H1 (cell line): ENCODE measurements around the gene PSMF1. TPM values are rescaled to one million over a fixed set of nuclear protein-coding genes. Genes with fewer than 3 reads are reported as not detected.

Experiments
- CTCF ChIA-PET: fragments of 300-600 bp; sonication (Branson Sonifier 250); formaldehyde crosslinking; loops from one replicate; lab custom pipeline; 2021; ENCODE audit not compliant: partially characterized antibody; lab: Charles Lee
- POLR2A ChIA-PET: fragments of 300-600 bp; sonication (Branson Sonifier 250); formaldehyde crosslinking; loops from one replicate; lab custom pipeline; 2021; ENCODE audit warnings: inconsistent platforms; ENCODE audit not compliant: partially characterized antibody; lab: Charles Lee
- DNase-seq, 2 experiments: peaks; one replicate each; pipeline versions ENCODE4 v3.0.0 to v3.0.0-alpha.2; 2010 to 2022; ENCODE audit warnings: low spot score in 2 of 2, low read depth in 1 of 2, mixed read lengths in 1 of 2
- FAIRE-seq: peaks from 2 replicates; lab custom pipeline; 2011; peaks lifted over from hg19 to GRCh38; lab: Jason Lieb, UNC
- H2AFZ ChIP-seq: 2 replicates; pipeline ENCODE4 v1.8.1; 2012; ENCODE audit warnings: low read length, inconsistent platforms
- H2AK5ac ChIP-seq: 2 replicates; pipeline ENCODE4 v1.6.1; 2013; ENCODE audit warnings: low read depth, low read length
- H2BK120ac ChIP-seq: replicated peaks from 2 replicates; pipeline ENCODE3; 2013; ENCODE audit warnings: low read depth, low read length, inconsistent platforms
- H2BK12ac ChIP-seq: 2 replicates; pipeline ENCODE4 v1.6.1; 2013; ENCODE audit warnings: low read depth, low read length
- H2BK15ac ChIP-seq: 2 replicates; pipeline ENCODE4 v1.6.1; 2013; ENCODE audit warnings: low read length
- H2BK20ac ChIP-seq: 2 replicates; pipeline ENCODE4 v1.6.1; 2013; ENCODE audit warnings: low read length
- H2BK5ac ChIP-seq: 2 replicates; pipeline ENCODE4 v1.6.1; 2013; ENCODE audit warnings: low read depth, low read length
- H3K14ac ChIP-seq: 2 replicates; pipeline ENCODE4 v1.6.1; 2013; ENCODE audit warnings: inconsistent platforms; ENCODE audit not compliant: insufficient read length
- H3K18ac ChIP-seq: 2 replicates; pipeline ENCODE4 v1.6.1; 2013; ENCODE audit warnings: low read length; ENCODE audit errors: extremely low read depth
- H3K23ac ChIP-seq: 2 replicates; pipeline ENCODE4 v1.6.1; 2013; ENCODE audit warnings: inconsistent platforms; ENCODE audit not compliant: insufficient read length
- H3K23me2 ChIP-seq: 2 replicates; pipeline ENCODE4 v1.6.1; 2013; ENCODE audit warnings: low read depth, low read length
- H3K27ac ChIP-seq: 2 replicates; pipeline ENCODE4 v1.6.1; 2011; ENCODE audit warnings: low read depth, low read length, inconsistent platforms
- H3K27me3 ChIP-seq, 4 experiments: replicated peaks in 1 of 4; 1 replicate in 1 of 4; 2 replicates in 3 of 4; pipeline versions ENCODE4 v1.6.1 to v1.8.1; 2011 to 2013; ENCODE audit warnings: low read length in 3 of 4, mild to moderate bottlenecking in 3 of 4, inconsistent platforms in 2 of 4, mixed read lengths in 2 of 4, moderate library complexity in 1 of 4; ENCODE audit not compliant: control insufficient read depth in 3 of 4, insufficient read depth in 3 of 4; ENCODE audit errors: extremely low read depth in 1 of 4
- H3K36me3 ChIP-seq, 4 experiments: 2 replicates each; pipeline versions ENCODE4 v1.6.1 to v1.8.1; 2011 to 2013; ENCODE audit warnings: mild to moderate bottlenecking in 4 of 4, low read length in 3 of 4, moderate library complexity in 2 of 4, control low read depth in 1 of 4, inconsistent platforms in 1 of 4; ENCODE audit not compliant: insufficient read depth in 4 of 4, control insufficient read depth in 2 of 4
- H3K4ac ChIP-seq: replicated peaks from 2 replicates; pipeline ENCODE3; 2013; ENCODE audit warnings: low read length, low read depth, mixed read lengths, inconsistent platforms; ENCODE audit not compliant: insufficient read length
- H3K4me1 ChIP-seq, 4 experiments: replicated peaks in 1 of 4; 1 replicate in 1 of 4; 2 replicates in 3 of 4; pipeline versions ENCODE4 v1.6.1 to v1.8.1; 2011 to 2013; ENCODE audit warnings: low read length in 3 of 4, inconsistent platforms in 2 of 4, mixed read lengths in 1 of 4; ENCODE audit not compliant: insufficient read depth in 4 of 4, control insufficient read depth in 3 of 4
- H3K4me2 ChIP-seq, 2 experiments: 2 replicates each; pipeline versions ENCODE4 v1.6.1 to v1.8.1; 2011 to 2013; ENCODE audit warnings: low read depth in 2 of 2, low read length in 2 of 2, control low read depth in 1 of 2, inconsistent platforms in 1 of 2, mild to moderate bottlenecking in 1 of 2; ENCODE audit not compliant: insufficient read depth in 1 of 2
- H3K4me3 ChIP-seq, 4 experiments: fragments of 200-600, 300-600 bp in 1 of 4; sonication (generic), shearing (Covaris generic), sonication (Bioruptor Twin) in 1 of 4; 2 replicates each; pipeline versions ENCODE4 v1.5.1 to v1.8.1; 2011 to 2016; ENCODE audit warnings: low read length in 4 of 4, low read depth in 3 of 4, control low read depth in 2 of 4, inconsistent platforms in 2 of 4, mild to moderate bottlenecking in 2 of 4, mixed read lengths in 1 of 4, moderate library complexity in 1 of 4; ENCODE audit not compliant: insufficient read depth in 2 of 4; ENCODE audit errors: extremely low read depth in 1 of 4
- H3K56ac ChIP-seq: replicated peaks from 2 replicates; pipeline ENCODE3; 2013; ENCODE audit warnings: low read depth, mild to moderate bottlenecking, mixed read lengths, low read length, inconsistent platforms; ENCODE audit not compliant: insufficient read length
- H3K79me1 ChIP-seq: 2 replicates; pipeline ENCODE4 v1.6.1; 2013; ENCODE audit warnings: low read depth, low read length, control low read depth
- H3K79me2 ChIP-seq, 2 experiments: 2 replicates each; pipeline versions ENCODE4 v1.6.1 to v1.8.1; 2012 to 2013; ENCODE audit warnings: low read length in 2 of 2, mild to moderate bottlenecking in 2 of 2, inconsistent platforms in 1 of 2; ENCODE audit not compliant: insufficient read depth in 2 of 2, control insufficient read depth in 1 of 2
- H3K9ac ChIP-seq, 4 experiments: replicated peaks in 1 of 4; 1 replicate in 1 of 4; 2 replicates in 3 of 4; pipeline versions ENCODE4 v1.6.1 to v1.8.1; 2011 to 2013; ENCODE audit warnings: low read depth in 3 of 4, low read length in 3 of 4, control low read depth in 2 of 4, mild to moderate bottlenecking in 2 of 4, moderate library complexity in 2 of 4, inconsistent platforms in 1 of 4; ENCODE audit errors: extremely low read depth in 1 of 4
- H3K9me3 ChIP-seq, 2 experiments: 2 replicates each; pipeline versions ENCODE4 v1.6.1 to v1.8.1; 2012 to 2013; ENCODE audit warnings: mild to moderate bottlenecking in 2 of 2, moderate library complexity in 2 of 2, control low read depth in 1 of 2, inconsistent platforms in 1 of 2, low read depth in 1 of 2, low read length in 1 of 2, mixed read lengths in 1 of 2; ENCODE audit not compliant: insufficient read depth in 2 of 2
- H4K20me1 ChIP-seq, 2 experiments: replicated peaks in 1 of 2; 2 replicates each; pipeline versions ENCODE3 to v1.8.1; 2011 to 2013; ENCODE audit warnings: inconsistent platforms in 2 of 2, low read length in 2 of 2, mild to moderate bottlenecking in 1 of 2; ENCODE audit not compliant: insufficient read depth in 2 of 2, control insufficient read depth in 1 of 2
- H4K5ac ChIP-seq: 2 replicates; pipeline ENCODE4 v1.6.1; 2013; ENCODE audit warnings: low read length, low read depth, mixed read lengths, inconsistent platforms; ENCODE audit not compliant: insufficient read length
- H4K8ac ChIP-seq: 2 replicates; pipeline ENCODE4 v1.8.0; 2013; ENCODE audit warnings: mild to moderate bottlenecking, moderate library complexity, low read length, inconsistent platforms; ENCODE audit not compliant: insufficient read depth; ENCODE audit errors: extremely low read depth
- H4K91ac ChIP-seq: replicated peaks from 2 replicates; pipeline ENCODE3; 2013; ENCODE audit warnings: low read length, mixed read lengths, inconsistent platforms; ENCODE audit not compliant: insufficient read length
- BACH1 ChIP-seq: IDR thresholded peaks from 2 replicates; pipeline ENCODE4 v1.6.1; 2012; ENCODE audit warnings: low read length, improper control_type of control experiment
- CREB1 ChIP-seq: IDR thresholded peaks from 2 replicates; pipeline ENCODE4 v1.6.1; 2012; ENCODE audit warnings: inconsistent platforms
- CTCF ChIP-seq, 3 experiments: IDR thresholded peaks; 1 replicate in 2 of 3; 2 replicates in 1 of 3; pipeline versions ENCODE4 v1.5.1 to v1.6.1; 2011; ENCODE audit warnings: low read length in 3 of 3, mild to moderate bottlenecking in 3 of 3, inconsistent platforms in 2 of 3, low read depth in 1 of 3, moderate library complexity in 1 of 3; ENCODE audit not compliant: insufficient read depth in 1 of 3; ENCODE audit errors: control extremely low read depth in 1 of 3
- HDAC2 ChIP-seq, 2 experiments: fragments of 300-600 bp in 1 of 2; sonication (generic) in 1 of 2; IDR thresholded peaks; 2 replicates each; pipeline ENCODE4 v1.6.1; 2011 to 2012; ENCODE audit warnings: low read depth in 2 of 2, low read length in 2 of 2, mild to moderate bottlenecking in 2 of 2, moderate library complexity in 2 of 2, borderline replicate concordance in 1 of 2, inconsistent platforms in 1 of 2
- KDM1A ChIP-seq: fragments of 200-600, 300-600 bp; sonication (generic); IDR thresholded peaks from 2 replicates; pipeline ENCODE4 v1.7.1; 2016; ENCODE audit warnings: mild to moderate bottlenecking, low read length, borderline replicate concordance
- NANOG ChIP-seq: IDR thresholded peaks from 2 replicates; pipeline ENCODE4 v1.6.1; 2011; ENCODE audit warnings: low read length, low read depth, mild to moderate bottlenecking, inconsistent platforms; ENCODE audit not compliant: insufficient read depth, poor library complexity, severe bottlenecking
- RAD21 ChIP-seq, 2 experiments: IDR thresholded peaks in 1 of 2; conservative IDR thresholded peaks in 1 of 2; 2 replicates each; pipeline ENCODE4 v1.6.1; 2011; ENCODE audit warnings: low read depth in 2 of 2, low read length in 2 of 2, improper control_type of control experiment in 1 of 2, inconsistent platforms in 1 of 2, mild to moderate bottlenecking in 1 of 2, moderate library complexity in 1 of 2
- SIN3A ChIP-seq, 2 experiments: IDR thresholded peaks in 1 of 2; conservative IDR thresholded peaks in 1 of 2; 2 replicates each; pipeline ENCODE4 v1.6.1; 2011 to 2012; ENCODE audit warnings: low read length in 2 of 2, improper control_type of control experiment in 1 of 2, low read depth in 1 of 2, mild to moderate bottlenecking in 1 of 2
- WGBS, 2 experiments: shearing (Covaris generic) in 1 of 2; methylation state at CpG; one replicate each; pipeline versions ENCODE4 v1.1.6 to v1.1.7; 2013 to 2015; ENCODE audit warnings: low lambda C conversion rate in 2 of 2, mixed read lengths in 2 of 2, inconsistent platforms in 1 of 2, low coverage in 1 of 2, missing lambda C conversion rate in 1 of 2; ENCODE audit not compliant: insufficient replicate concordance in 2 of 2, insufficient coverage in 1 of 2, insufficient read length in 1 of 2; ENCODE audit errors: extremely low coverage in 1 of 2, missing lambda C conversion rate in 1 of 2; 5-methylcytosine and 5-hydroxymethylcytosine counted together
- polyA plus RNA-seq, 7 experiments: library from polyadenylated mRNA; depleted of rRNA in 3 of 7; stranded (reverse) in 5 of 7; unstranded in 2 of 7; fragments of >200 nt in 5 of 7; fragments of 200-250 nt in 2 of 7; gene quantifications; 1 replicate in 5 of 7; 2 replicates in 1 of 7; 4 replicates in 1 of 7; pipeline versions ENCODE4 v1.2.1 to v1.2.3, GENCODE V29; 2011 to 2013; ENCODE audit warnings: missing spikeins in 2 of 7, mixed read lengths in 2 of 7
- total RNA-seq: library from RNA; stranded (reverse); fragmentation: NEBNext Ultra II Directional; extraction: Animal tissue kit (Norgen Biotek cat#: 25700); gene quantifications from 2 replicates; pipeline ENCODE4 v1.2.1, GENCODE V29; 2021

Gene PSMF1
- total and polyA plus RNA-seq, 2 of the 8 experiments (the other 6 are each of a cell fraction or from before 2014, with no cell fraction given), result 106 to 159 TPM

GRCh38 chr20:1185790-1186334 lies 67.5 kb downstream of the PSMF1 start:
- Histone ChIP-seq H3K4me2 (peak overlapping the region; percentile 15 to 63), H3K27ac (no peak overlapping the region), H2BK5ac (no peak overlapping the region), H3K27me3 (peaks cover 8 to 38% (median 26%) of the 10 kb centered on the region in 4 experiments), H3K23ac (no peak overlapping the region), H3K18ac (no peak overlapping the region; the same call in 1 of the 2 replicates), H2AFZ (no peak overlapping the region), H2BK20ac (no peak overlapping the region), H3K4ac (no peak overlapping the region), H4K5ac (no peak overlapping the region), H3K14ac (no peak overlapping the region), H4K91ac (no peak overlapping the region), H2BK120ac (no peak overlapping the region), H2AK5ac (no peak overlapping the region), H3K36me3 (no peaks in the 10 kb centered on the region; a peak in 1 of 8 replicates), H3K4me3 (peak overlapping the region in 2 of 4 experiments; percentile 41 to 72; a peak in 4 of 8 replicates), H3K79me2 (no peaks in the 10 kb centered on the region), H2BK15ac (peak overlapping the region; percentile 36; the same call in 1 of the 2 replicates), H3K9ac (no peak overlapping the region), H3K9me3 (no peaks in the 10 kb centered on the region), H3K79me1 (0 out of 2 replicates have a peak, but pooled peaks cover 2% of the 10 kb centered on the region), H3K23me2 (peaks cover 11% of the 10 kb centered on the region; the same call in 1 of the 2 replicates), H4K20me1 (peaks cover 0 to 5% of the 10 kb centered on the region in 2 experiments), H4K8ac (no peak overlapping the region), H3K56ac (no peak overlapping the region), H3K4me1 (peaks cover 0 to 14% (median 8%) of the 10 kb centered on the region in 4 experiments; a peak in 5 of 7 replicates), H2BK12ac (peak overlapping the region; percentile 91)
- WGBS, 2 experiments, result 43% methylated on average over 7 of the region's 20 CpGs; no CpG with 5 or more reads in 1 of the 2 experiments
- FAIRE-seq, result no peak
- ChIA-PET POLR2A (no interaction called here), CTCF (interaction anchor here (1.0 to 5.0 kb wide), 9 partner anchors 9 to 252 kb away, joined by 3 to 34 read pairs (median 4); no protein-coding TSS in a partner anchor)
- peak; percentile 21 to 84 for DNase-seq
- TF ChIP-seq KDM1A, result peak; percentile 85; the same call in 1 of the 2 replicates
- peak; percentile 48; the same call in 1 of the 2 replicates for TF ChIP-seq BACH1
- peak; percentile 57 to 74 (median 68) for TF ChIP-seq CTCF (IDR thresholded peaks at IDR 0.05; ENCODE audit: control extremely low read depth in 1 of 3, insufficient read depth in 1 of 3, low read depth in 1 of 3, low read length in 3 of 3)
- TF ChIP-seq NANOG, result no peak
- TF ChIP-seq CREB1, result no peak
- TF ChIP-seq RAD21 (IDR thresholded peaks at IDR 0.05 in 1 of 2, conservative IDR thresholded peaks at IDR 0.05 in 1 of 2; ENCODE audit: low read depth in 2 of 2, low read length in 2 of 2), result peak; percentile 63 to 65
- TF ChIP-seq SIN3A (conservative IDR thresholded peaks at IDR 0.05 in 1 of 2, IDR thresholded peaks at IDR 0.05 in 1 of 2; ENCODE audit: low read depth in 1 of 2, low read length in 2 of 2), result 0 out of 4 replicates have a peak, but pooled peaks of 1 of the 2 experiments have one; percentile 8
- TF ChIP-seq HDAC2 (IDR thresholded peaks at IDR 0.05; ENCODE audit: borderline replicate concordance in 1 of 2, low read depth in 2 of 2, low read length in 2 of 2), result peak in 1 of 2 experiments; percentile 72; a peak in 1 of 4 replicates
